B cell (primary cell): ENCODE results near the gene PUM2. TPM values are rescaled to one million over a fixed set of nuclear protein-coding genes. Genes with fewer than 3 reads are reported as not detected.

Source experiments
- ATAC-seq: fragments of 200-7000 bp; cut with Tn5 transposase; one replicate; pipeline ENCODE4 v1.10.0; 2021; ENCODE audit warnings: low read depth, mild to moderate bottlenecking, moderate number of reproducible peaks, moderate library complexity
- CTCF ChIA-PET: fragments of 350-600 bp; sonication (Branson Sonifier 250); formaldehyde crosslinking; loops from one replicate; lab custom pipeline; 2021; ENCODE audit warnings: antibody characterized with exemption, inconsistent platforms; lab: Charles Lee
- POLR2A ChIA-PET: fragments of 350-600 bp; sonication (Branson Sonifier 250); formaldehyde crosslinking; loops from one replicate; lab custom pipeline; 2021; ENCODE audit warnings: antibody characterized with exemption; lab: Charles Lee
- DNase-seq: peaks from one replicate; pipeline ENCODE4 v3.0.0; 2013
- H2AFZ ChIP-seq: 2 replicates; pipeline ENCODE4 v1.6.1; 2012; ENCODE audit warnings: mild to moderate bottlenecking, low read depth, low read length; ENCODE audit not compliant: insufficient read depth, poor library complexity, severe bottlenecking
- H3K27ac ChIP-seq, 2 donors: 1 replicate in 1 of 2; 2 replicates in 1 of 2; pipeline ENCODE4 v1.5.1; 2012 to 2013; ENCODE audit warnings: low read length in 2 of 2, mild to moderate bottlenecking in 2 of 2, moderate library complexity in 1 of 2
- H3K27me3 ChIP-seq, 4 experiments: fragments of 200-600 bp in 1 of 4; sonication (generic) in 1 of 4; replicated peaks in 1 of 4; 1 replicate in 2 of 4; 2 replicates in 2 of 4; pipeline versions ENCODE4 v1.6.1 to v1.7.0; 2013 to 2016; ENCODE audit warnings: low read length in 3 of 4, mild to moderate bottlenecking in 2 of 4, mixed read lengths in 1 of 4, moderate library complexity in 1 of 4; ENCODE audit not compliant: insufficient read depth in 4 of 4, control insufficient read depth in 3 of 4; ENCODE audit errors: control extremely low read depth in 1 of 4
- H3K36me3 ChIP-seq, 2 experiments: replicated peaks in 1 of 2; 1 replicate in 1 of 2; 2 replicates in 1 of 2; pipeline versions ENCODE4 v1.6.1 to v1.7.1; 2013; ENCODE audit warnings: low read length in 1 of 2; ENCODE audit not compliant: insufficient read depth in 2 of 2, control insufficient read depth in 1 of 2; ENCODE audit errors: control extremely low read depth in 1 of 2, extremely low read depth in 1 of 2
- H3K4me1 ChIP-seq, 2 donors: fragments of 200-600 bp in 1 of 2; sonication (generic) in 1 of 2; 1 replicate in 1 of 2; 2 replicates in 1 of 2; pipeline versions ENCODE4 v1.5.1 to v1.6.1; 2013 to 2017; ENCODE audit warnings: low read length in 2 of 2; ENCODE audit not compliant: control insufficient read depth in 2 of 2, insufficient read depth in 2 of 2
- H3K4me2 ChIP-seq: replicated peaks from 2 replicates; pipeline ENCODE3; 2012; ENCODE audit warnings: mild to moderate bottlenecking, low read depth, low read length; ENCODE audit not compliant: poor library complexity, severe bottlenecking
- H3K4me3 ChIP-seq, 5 experiments: fragments of 200-600 bp in 1 of 5; sonication (generic) in 1 of 5; 1 replicate in 3 of 5; 2 replicates in 2 of 5; pipeline versions ENCODE4 v1.5.1 to v1.7.0; 2011 to 2016; ENCODE audit warnings: low read length in 4 of 5, mild to moderate bottlenecking in 4 of 5, low read depth in 2 of 5, control low read depth in 1 of 5, moderate library complexity in 1 of 5; ENCODE audit not compliant: insufficient read depth in 1 of 5; ENCODE audit errors: control extremely low read depth in 1 of 5, extremely low read depth in 1 of 5
- H3K79me2 ChIP-seq: fragments of 200-600 bp; sonication (generic); one replicate; pipeline ENCODE4 v1.6.0; 2016; ENCODE audit warnings: low read length; ENCODE audit not compliant: control insufficient read depth, insufficient read depth
- H3K9ac ChIP-seq: fragments of 200-600 bp; sonication (generic); 2 replicates; pipeline ENCODE4 v1.6.1; 2017; ENCODE audit warnings: mild to moderate bottlenecking, low read length, moderate library complexity
- H3K9me3 ChIP-seq, 3 donors: one replicate each; pipeline versions ENCODE4 v1.6.1 to v1.7.1; 2013; ENCODE audit warnings: low read length in 2 of 3; ENCODE audit not compliant: control insufficient read depth in 2 of 3, insufficient read depth in 1 of 3; ENCODE audit errors: control extremely low read depth in 1 of 3
- H4K20me1 ChIP-seq: 2 replicates; pipeline ENCODE4 v1.6.0; 2012; ENCODE audit warnings: mild to moderate bottlenecking, low read length; ENCODE audit not compliant: insufficient read depth, control insufficient read depth, poor library complexity, severe bottlenecking
- H3K27ac Mint-ChIP-seq: one replicate; pipeline ENCODE4 v1.8.0; 2021; ENCODE audit warnings: mixed read lengths
- H3K27me3 Mint-ChIP-seq: one replicate; pipeline ENCODE4 v1.8.0; 2021; ENCODE audit warnings: mixed read lengths
- H3K4me1 Mint-ChIP-seq: one replicate; pipeline ENCODE4 v1.8.0; 2021; ENCODE audit warnings: mixed read lengths
- H3K4me3 Mint-ChIP-seq: one replicate; pipeline ENCODE4 v1.8.0; 2021; ENCODE audit warnings: mixed read lengths
- H3K9me3 Mint-ChIP-seq: one replicate; pipeline ENCODE4 v1.8.0; 2022; ENCODE audit warnings: mixed read lengths; ENCODE audit not compliant: insufficient read depth
- EZH2 ChIP-seq: IDR thresholded peaks from 2 replicates; pipeline ENCODE4 v1.6.1; 2012; ENCODE audit warnings: borderline replicate concordance, low read depth, mild to moderate bottlenecking, moderate library complexity, low read length; ENCODE audit not compliant: insufficient read depth, poor library complexity, severe bottlenecking
- WGBS: methylation state at CpG from one replicate; pipeline ENCODE4 v1.1.5; 2013; ENCODE audit warnings: missing lambda C conversion rate; ENCODE audit not compliant: insufficient coverage; 5-methylcytosine and 5-hydroxymethylcytosine counted together
- intact Hi-C: fragments of 100-400 bp; cut with micrococcal nuclease; formaldehyde crosslinking; loops from one replicate; pipeline ENCODE4 v1.10.0; 2022
- polyA plus RNA-seq: library from polyadenylated mRNA; depleted of rRNA; stranded (reverse); fragments of >200 nt; gene quantifications from 2 replicates; pipeline ENCODE4 v1.2.3, GENCODE V29; 2012
- total RNA-seq, 2 donors: library from RNA; stranded (reverse); fragments of 120-200 nt in 1 of 2; gene quantifications; 1 replicate in 1 of 2; 2 replicates in 1 of 2; pipeline versions ENCODE4 v1.2.3 to v1.2.4, GENCODE V29; 2013 to 2022
- TF ChIP-seq, protein P1 (sequence below): fragments of 200-600 bp; IDR thresholded peaks from one replicate; pipeline ENCODE4 v1.8.0; 2022; ENCODE audit warnings: antibody characterized with exemption, mild to moderate bottlenecking

PUM2 gene
- total and polyA plus RNA-seq, 2 donors (not counting 1 experiment from before 2014, with no cell fraction given), result 21.1 to 151 TPM

DNA sequence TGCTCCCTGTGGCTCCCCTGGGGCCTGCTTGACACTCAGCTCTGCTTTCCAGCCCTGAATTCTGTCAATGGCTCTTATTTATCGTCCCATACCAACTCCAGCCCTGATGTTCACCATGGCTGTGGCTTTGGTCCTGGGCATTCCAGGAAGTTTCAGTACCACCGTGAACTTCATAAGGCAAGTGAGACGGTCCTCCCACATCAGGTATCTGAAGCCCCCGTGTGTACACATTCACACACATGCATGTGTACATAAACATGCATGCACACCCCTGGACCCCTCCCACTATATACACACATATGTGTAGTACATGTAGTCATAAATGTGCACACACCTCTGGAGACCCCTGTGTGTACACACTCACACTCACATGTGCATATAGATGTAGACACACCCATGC is 43.3 kb upstream of the PUM2 start:
- no peak overlapping the region for H3K4me3 ChIP-seq
- no peaks in the 10 kb centered on the region for H3K9me3 ChIP-seq
- H3K36me3 ChIP-seq, result no peaks in the 10 kb centered on the region
- Mint-ChIP-seq H3K27me3 (peaks cover 35% of the 10 kb centered on the region), H3K27ac (no peak overlapping the region), H3K9me3 (no peaks in the 10 kb centered on the region), H3K4me1 (no peaks in the 10 kb centered on the region), H3K4me3 (no peak overlapping the region)
- DNase-seq (no peak), ATAC-seq (no peak)
- ChIA-PET POLR2A (no interaction called here), CTCF (no interaction called here)
- no peaks in the 10 kb centered on the region for H3K4me1 ChIP-seq
- H3K9ac ChIP-seq, result no peak overlapping the region
- H3K79me2 ChIP-seq, result no peaks in the 10 kb centered on the region
- no peak overlapping the region for H2AFZ ChIP-seq
- TF ChIP-seq EZH2, result no peak
- TF ChIP-seq, protein P1, sequence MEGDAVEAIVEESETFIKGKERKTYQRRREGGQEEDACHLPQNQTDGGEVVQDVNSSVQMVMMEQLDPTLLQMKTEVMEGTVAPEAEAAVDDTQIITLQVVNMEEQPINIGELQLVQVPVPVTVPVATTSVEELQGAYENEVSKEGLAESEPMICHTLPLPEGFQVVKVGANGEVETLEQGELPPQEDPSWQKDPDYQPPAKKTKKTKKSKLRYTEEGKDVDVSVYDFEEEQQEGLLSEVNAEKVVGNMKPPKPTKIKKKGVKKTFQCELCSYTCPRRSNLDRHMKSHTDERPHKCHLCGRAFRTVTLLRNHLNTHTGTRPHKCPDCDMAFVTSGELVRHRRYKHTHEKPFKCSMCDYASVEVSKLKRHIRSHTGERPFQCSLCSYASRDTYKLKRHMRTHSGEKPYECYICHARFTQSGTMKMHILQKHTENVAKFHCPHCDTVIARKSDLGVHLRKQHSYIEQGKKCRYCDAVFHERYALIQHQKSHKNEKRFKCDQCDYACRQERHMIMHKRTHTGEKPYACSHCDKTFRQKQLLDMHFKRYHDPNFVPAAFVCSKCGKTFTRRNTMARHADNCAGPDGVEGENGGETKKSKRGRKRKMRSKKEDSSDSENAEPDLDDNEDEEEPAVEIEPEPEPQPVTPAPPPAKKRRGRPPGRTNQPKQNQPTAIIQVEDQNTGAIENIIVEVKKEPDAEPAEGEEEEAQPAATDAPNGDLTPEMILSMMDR, result no peak
- peaks cover 0 to 6% (median under 1%) of the 10 kb centered on the region in 4 experiments for H3K27me3 ChIP-seq
- no peak overlapping the region for H3K4me2 ChIP-seq
- no peak overlapping the region for H3K27ac ChIP-seq
- H4K20me1 ChIP-seq, result no peaks in the 10 kb centered on the region
- WGBS, result 94% methylated on average over 4 of the region's 4 CpGs
- intact Hi-C loops, result no loop called here

- no peaks in the 10 kb centered on the region for H3K36me3 ChIP-seq
- H3K4me3 ChIP-seq, result no peak overlapping the region
- ATAC-seq, result no peak
- POLR2A ChIA-PET, result no interaction called here
- Mint-ChIP-seq H3K27me3 (peaks cover 39% of the 10 kb centered on the region), H3K27ac (no peak overlapping the region), H3K4me3 (no peak overlapping the region), H3K9me3 (no peaks in the 10 kb centered on the region), H3K4me1 (no peaks in the 10 kb centered on the region)
- no peaks in the 10 kb centered on the region for H3K79me2 ChIP-seq
- no peaks in the 10 kb centered on the region for H4K20me1 ChIP-seq
- H3K4me1 ChIP-seq, result no peaks in the 10 kb centered on the region
- TF ChIP-seq EZH2, result no peak
- H2AFZ ChIP-seq, result no peak overlapping the region
- 87% methylated on average over 7 of the region's 8 CpGs for WGBS
- DNase-seq, result no peak
- no peak overlapping the region for H3K4me2 ChIP-seq
- H3K27ac ChIP-seq, result no peak overlapping the region
- intact Hi-C loops, result no loop called here
- peaks cover 0 to 5% (median under 1%) of the 10 kb centered on the region in 4 experiments for H3K27me3 ChIP-seq
- CTCF ChIA-PET, result no interaction called here
- H3K9ac ChIP-seq, result no peak overlapping the region
- H3K9me3 ChIP-seq, result no peaks in the 10 kb centered on the region
Measured at GRCh38 chr2:20391951-20392699, 41.5 kb upstream of the PUM2 start.
